ENCODE results near the gene METTL13. TPM values are rescaled to one million over a fixed set of nuclear protein-coding genes. Genes with fewer than 3 reads are reported as not detected.

Gene METTL13
- total RNA-seq, 2 donors from 2014 or later = 9.2 to 13.5 TPM

DNA sequence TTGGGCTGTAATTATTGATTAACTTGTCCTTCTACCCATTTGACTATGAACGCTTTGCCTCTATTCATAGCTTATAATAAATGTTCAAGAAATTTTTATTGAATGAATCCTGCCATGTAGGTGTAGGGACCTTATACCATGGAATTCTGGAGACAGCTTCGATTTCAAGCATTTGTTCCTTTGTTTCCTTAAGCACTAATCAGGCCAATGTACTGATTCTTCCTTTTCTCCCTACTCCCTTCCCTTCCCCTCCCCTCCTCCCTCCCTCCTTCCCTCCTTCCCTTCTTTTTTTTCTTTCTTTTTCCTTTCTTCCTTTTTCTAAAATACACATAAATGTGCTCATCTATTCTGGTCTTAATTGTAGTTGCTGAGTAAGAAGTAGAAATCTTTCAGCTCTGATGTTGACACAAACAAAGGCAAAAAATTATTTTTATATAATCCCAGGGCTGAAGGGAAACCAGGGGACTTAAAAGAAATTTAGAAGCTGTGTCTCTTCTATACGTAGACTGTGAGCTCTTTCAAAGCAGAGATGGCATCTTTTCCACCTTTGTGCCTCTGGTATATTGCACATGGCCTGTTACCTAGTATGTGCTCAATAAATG, 34.9 kb downstream of the METTL13 start:
- no peak for DNase-seq
- H3K4me3 ChIP-seq = no peak overlapping the region
- no peaks in the 10 kb centered on the region for H3K36me3 ChIP-seq (replicated peaks in 1 of 2; ENCODE audit: insufficient read depth in 1 of 2, low read depth in 2 of 2)
- WGBS, 2 donors = 56 to 58% methylated on average over 3 of the region's 3 CpGs
- no peaks in the 10 kb centered on the region for H3K4me1 ChIP-seq
- TF ChIP-seq POLR2A (IDR thresholded peaks at IDR 0.05) = no peak
- TF ChIP-seq, protein P1, sequence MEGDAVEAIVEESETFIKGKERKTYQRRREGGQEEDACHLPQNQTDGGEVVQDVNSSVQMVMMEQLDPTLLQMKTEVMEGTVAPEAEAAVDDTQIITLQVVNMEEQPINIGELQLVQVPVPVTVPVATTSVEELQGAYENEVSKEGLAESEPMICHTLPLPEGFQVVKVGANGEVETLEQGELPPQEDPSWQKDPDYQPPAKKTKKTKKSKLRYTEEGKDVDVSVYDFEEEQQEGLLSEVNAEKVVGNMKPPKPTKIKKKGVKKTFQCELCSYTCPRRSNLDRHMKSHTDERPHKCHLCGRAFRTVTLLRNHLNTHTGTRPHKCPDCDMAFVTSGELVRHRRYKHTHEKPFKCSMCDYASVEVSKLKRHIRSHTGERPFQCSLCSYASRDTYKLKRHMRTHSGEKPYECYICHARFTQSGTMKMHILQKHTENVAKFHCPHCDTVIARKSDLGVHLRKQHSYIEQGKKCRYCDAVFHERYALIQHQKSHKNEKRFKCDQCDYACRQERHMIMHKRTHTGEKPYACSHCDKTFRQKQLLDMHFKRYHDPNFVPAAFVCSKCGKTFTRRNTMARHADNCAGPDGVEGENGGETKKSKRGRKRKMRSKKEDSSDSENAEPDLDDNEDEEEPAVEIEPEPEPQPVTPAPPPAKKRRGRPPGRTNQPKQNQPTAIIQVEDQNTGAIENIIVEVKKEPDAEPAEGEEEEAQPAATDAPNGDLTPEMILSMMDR (IDR thresholded peaks at IDR 0.05) = no peak
- intact Hi-C loops (cut with DNase I) = no loop called here
- no peak overlapping the region for H3K27ac ChIP-seq
- no peak for ATAC-seq
- no peaks in the 10 kb centered on the region for H3K27me3 ChIP-seq
- no peaks in the 10 kb centered on the region for H3K9me3 ChIP-seq

DNA sequence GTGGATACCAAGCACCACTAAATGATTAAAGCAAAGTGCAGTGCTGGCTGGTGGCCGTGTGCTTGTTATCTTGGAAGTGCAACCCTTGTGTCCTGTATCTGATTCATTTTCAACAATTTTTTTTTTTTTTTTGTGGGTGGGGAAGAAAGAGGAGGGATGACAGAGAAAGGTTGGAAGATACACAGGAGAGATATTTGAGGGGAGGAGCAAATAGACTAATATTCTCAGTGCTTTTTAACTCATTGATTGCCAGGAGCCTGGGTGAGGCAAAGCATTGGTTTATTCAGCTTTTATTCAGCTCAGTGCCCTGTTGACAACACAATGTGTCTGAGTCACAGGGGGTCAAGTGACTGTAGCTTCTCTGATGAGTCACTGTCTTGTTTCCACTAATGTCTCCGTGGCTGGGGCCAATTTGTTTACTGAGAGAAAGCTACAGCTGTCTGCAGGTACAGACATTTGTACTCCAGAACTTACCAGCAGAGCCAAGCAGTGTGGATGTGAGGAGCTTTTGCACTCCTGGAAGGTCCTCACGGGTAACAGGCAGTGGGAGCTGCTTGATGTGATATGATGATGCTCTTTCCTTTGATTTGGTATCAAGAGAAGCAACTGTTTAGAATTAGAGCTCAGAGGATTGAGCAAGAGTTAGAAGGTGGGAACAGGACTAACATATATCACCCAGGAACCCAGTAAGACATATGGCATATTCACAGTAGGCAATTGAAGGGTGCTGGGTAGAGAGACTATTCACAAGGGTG, 36.2 kb downstream of the METTL13 start:
- no peak overlapping the region for H3K4me3 ChIP-seq
- intact Hi-C loops (cut with DNase I) = no loop called here
- H3K36me3 ChIP-seq (replicated peaks in 1 of 2; ENCODE audit: insufficient read depth in 1 of 2, low read depth in 2 of 2) = no peaks in the 10 kb centered on the region
- ATAC-seq (no peak), DNase-seq (peak in 1 of 4 donors; percentile 22)
- TF ChIP-seq, protein P1 (IDR thresholded peaks at IDR 0.05) = no peak
- no peak for TF ChIP-seq POLR2A (IDR thresholded peaks at IDR 0.05)
- H3K4me1 ChIP-seq = no peaks in the 10 kb centered on the region
- 23 to 30% methylated on average over 3 of the region's 3 CpGs for WGBS, 2 donors
- no peak overlapping the region for H3K27ac ChIP-seq
- H3K27me3 ChIP-seq = no peaks in the 10 kb centered on the region
- no peaks in the 10 kb centered on the region for H3K9me3 ChIP-seq

DNA sequence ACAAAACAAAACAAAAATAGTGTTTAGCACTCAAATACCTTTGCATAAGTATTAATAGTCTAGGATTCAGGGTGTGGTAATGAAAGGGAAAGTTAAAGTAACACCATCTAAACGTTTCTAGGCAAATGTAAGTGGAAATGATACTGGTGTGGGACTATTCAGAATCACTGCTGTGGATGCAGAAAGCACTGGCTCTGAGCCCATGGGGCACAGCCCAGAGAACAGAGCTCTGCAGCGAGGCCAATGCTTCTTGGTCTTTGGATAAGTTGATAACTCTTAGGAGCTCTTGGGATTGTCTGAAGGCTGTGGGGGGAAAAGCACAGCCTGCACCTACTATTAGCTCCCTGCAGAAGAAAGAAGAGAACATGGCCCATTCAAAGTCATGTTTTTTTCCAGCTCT, 38.5 kb downstream of the METTL13 start:
- DNase-seq = no peak

DNA sequence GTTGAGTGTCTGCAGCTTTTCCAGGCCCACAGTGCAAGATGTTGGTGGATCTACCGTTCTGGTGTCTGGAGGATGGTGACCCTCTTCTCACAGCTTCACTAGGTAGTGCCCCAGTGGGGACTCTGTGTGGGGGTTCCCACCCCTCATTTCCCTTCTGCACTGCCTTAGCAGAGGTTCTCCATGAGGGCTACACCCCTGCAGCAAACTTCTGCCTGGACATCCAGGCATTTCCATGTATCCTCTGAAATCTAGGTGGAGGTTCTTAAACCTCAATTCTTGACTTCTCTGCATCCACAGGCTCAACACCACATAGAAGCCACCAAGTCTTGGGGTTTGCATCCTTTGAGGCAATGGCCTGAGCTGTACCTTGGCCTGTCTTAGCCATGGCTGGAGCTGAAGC, 45.5 kb downstream of the METTL13 start:
- ATAC-seq (no peak), DNase-seq (no peak)
- no peak for TF ChIP-seq POLR2A (IDR thresholded peaks at IDR 0.05)
- TF ChIP-seq, protein P1 (IDR thresholded peaks at IDR 0.05) = no peak
- H3K4me3 ChIP-seq = no peak overlapping the region
- no peaks in the 10 kb centered on the region for H3K27me3 ChIP-seq
- no peaks in the 10 kb centered on the region for H3K36me3 ChIP-seq (replicated peaks in 1 of 2; ENCODE audit: insufficient read depth in 1 of 2, low read depth in 2 of 2)
- intact Hi-C loops (cut with DNase I) = no loop called here
- H3K4me1 ChIP-seq = no peaks in the 10 kb centered on the region
- WGBS, 2 donors = 22 to 100% methylated on average over 1 of the region's 1 CpG
- H3K9me3 ChIP-seq = peaks cover 0 to 9% (median 0%) of the 10 kb centered on the region in 3 donors
- H3K27ac ChIP-seq = no peak overlapping the region

More for the DNA sequence above, 38.5 kb downstream of the METTL13 start:
- Histone ChIP-seq H3K27me3 (no peaks in the 10 kb centered on the region), H3K36me3 (replicated peaks in 1 of 2; ENCODE audit: insufficient read depth in 1 of 2, low read depth in 2 of 2) (no peaks in the 10 kb centered on the region), H3K27ac (no peak overlapping the region), H3K9me3 (no peaks in the 10 kb centered on the region), H3K4me1 (no peaks in the 10 kb centered on the region), H3K4me3 (no peak overlapping the region)
- no peak for TF ChIP-seq POLR2A (IDR thresholded peaks at IDR 0.05)
- TF ChIP-seq, protein P1 (IDR thresholded peaks at IDR 0.05) = no peak
- WGBS, 2 donors = 50 to 51% methylated on average over 2 of the region's 2 CpGs
- no peak for ATAC-seq
- intact Hi-C loops (cut with DNase I) = no loop called here

Data from body of pancreas (tissue), 4 donors.